HepG2 (cell line): ENCODE data around the gene DPY30. TPM values are rescaled to one million over a fixed set of nuclear protein-coding genes. Genes with fewer than 3 reads are reported as not detected.

Experiments used
- CBX1 ChIP-seq: IDR thresholded peaks from one replicate; pipeline ENCODE4 v1.6.1; 2016; ENCODE audit warnings: antibody characterized with exemption, low read depth
- CEBPB ChIP-seq: IDR thresholded peaks from 2 replicates; pipeline ENCODE4 v1.6.1; 2011; ENCODE audit warnings: low read depth, low read length, improper control_type of control experiment, borderline replicate concordance
- JDP2 ChIP-seq: sonication (generic); formaldehyde crosslinking; IDR thresholded peaks from 2 replicates; pipeline ENCODE4 v1.8.1; 2022; ENCODE audit warnings: missing genetic modification reagents, borderline replicate concordance
- KDM5A ChIP-seq: fragments of 200-600 bp; sonication (generic); IDR thresholded peaks from 2 replicates; pipeline ENCODE4 v1.7.0; 2018; ENCODE audit warnings: antibody characterized with exemption, mild to moderate bottlenecking, low read length, borderline replicate concordance
- MAZ ChIP-seq, 2 experiments: sonication (generic) in 1 of 2; formaldehyde crosslinking in 1 of 2; IDR thresholded peaks; 2 replicates each; pipeline versions ENCODE4 v1.5.0 to v1.6.1; 2012 to 2020; ENCODE audit warnings: low read depth in 2 of 2, mild to moderate bottlenecking in 2 of 2, borderline replicate concordance in 1 of 2, improper control_type of control experiment in 1 of 2, low read length in 1 of 2, missing genetic modification reagents in 1 of 2, moderate library complexity in 1 of 2
- NFYB ChIP-seq: sonication (generic); formaldehyde crosslinking; IDR thresholded peaks from 2 replicates; pipeline ENCODE4 v1.4.0; 2020; ENCODE audit warnings: missing genetic modification reagents
- PCBP1 ChIP-seq: fragments of 200-400 bp; formaldehyde crosslinking; IDR thresholded peaks from 2 replicates; pipeline ENCODE4 v1.6.1; 2017; ENCODE audit warnings: mild to moderate bottlenecking, low read depth, low read length, borderline replicate concordance
- SNRNP70 ChIP-seq: fragments of 200-400 bp; formaldehyde crosslinking; IDR thresholded peaks from 2 replicates; pipeline ENCODE4 v1.6.1; 2017; ENCODE audit warnings: mild to moderate bottlenecking, low read depth, low read length, moderate library complexity
- SRSF1 ChIP-seq: fragments of 200-400 bp; formaldehyde crosslinking; optimal IDR thresholded peaks from 2 replicates; pipeline ENCODE3; 2017; ENCODE audit warnings: mild to moderate bottlenecking, low read depth, low read length, moderate library complexity
- ZC3H13 ChIP-seq: sonication (generic); formaldehyde crosslinking; IDR thresholded peaks from 2 replicates; pipeline ENCODE4 v1.8.1; 2023; ENCODE audit warnings: mild to moderate bottlenecking, missing genetic modification reagents, moderate library complexity
- ZKSCAN1 ChIP-seq: fragments of 150-350 bp; IDR thresholded peaks from 2 replicates; pipeline ENCODE4 v1.6.1; 2014; ENCODE audit warnings: low read length
- ZNF180 ChIP-seq: sonication (generic); formaldehyde crosslinking; IDR thresholded peaks from 2 replicates; pipeline ENCODE4 v1.4.0; 2020; ENCODE audit warnings: low read depth, missing genetic modification reagents, borderline replicate concordance
- polyA plus RNA-seq, 8 experiments: library from polyadenylated mRNA; depleted of rRNA in 3 of 8; stranded (reverse) in 7 of 8; unstranded in 1 of 8; fragments of >200 nt; fragmentation: Illumina TruSeq in 4 of 8; extraction: Trizol in 4 of 8; gene quantifications; 2 replicates each; pipeline versions ENCODE4 v1.2.1 to v1.2.3, GENCODE V29; 2011 to 2016; ENCODE audit warnings: low read depth in 4 of 8, missing spikeins in 1 of 8, mixed read lengths in 1 of 8; ENCODE audit not compliant: insufficient read depth in 1 of 8
- total RNA-seq, 5 experiments: library from RNA; depleted of rRNA; stranded (reverse); fragments of >200 nt; fragmentation: Illumina TruSeq; extraction: Trizol; gene quantifications; 2 replicates each; pipeline ENCODE4 v1.2.3, GENCODE V29; 2016; ENCODE audit warnings: low read depth in 1 of 5
- TF ChIP-seq, protein P1 (sequence below): IDR thresholded peaks from 2 replicates; pipeline ENCODE4 v1.6.1; 2016
- TF ChIP-seq, protein P2 (sequence below): sonication (generic); formaldehyde crosslinking; IDR thresholded peaks from 2 replicates; pipeline ENCODE4 v1.9.0; 2021; ENCODE audit warnings: missing genetic modification reagents, borderline replicate concordance
- TF ChIP-seq, protein P3 (sequence below): sonication (generic); formaldehyde crosslinking; IDR thresholded peaks from 2 replicates; pipeline ENCODE4 v1.4.0; 2020; ENCODE audit warnings: missing genetic modification reagents
- TF ChIP-seq, protein P4 (sequence below): sonication (generic); formaldehyde crosslinking; IDR thresholded peaks from 2 replicates; pipeline ENCODE4 v1.4.0; 2020; ENCODE audit warnings: missing genetic modification reagents, borderline replicate concordance
- TF ChIP-seq, protein P5 (sequence below): sonication (generic); formaldehyde crosslinking; IDR thresholded peaks from 2 replicates; pipeline ENCODE4 v1.5.0; 2020; ENCODE audit warnings: mild to moderate bottlenecking, missing genetic modification reagents

The DPY30 gene
- total and polyA plus RNA-seq, 2 of the 13 experiments (the other 11 are each of a cell fraction or from before 2014, with no cell fraction given): 98.1 to 118 TPM

DNA sequence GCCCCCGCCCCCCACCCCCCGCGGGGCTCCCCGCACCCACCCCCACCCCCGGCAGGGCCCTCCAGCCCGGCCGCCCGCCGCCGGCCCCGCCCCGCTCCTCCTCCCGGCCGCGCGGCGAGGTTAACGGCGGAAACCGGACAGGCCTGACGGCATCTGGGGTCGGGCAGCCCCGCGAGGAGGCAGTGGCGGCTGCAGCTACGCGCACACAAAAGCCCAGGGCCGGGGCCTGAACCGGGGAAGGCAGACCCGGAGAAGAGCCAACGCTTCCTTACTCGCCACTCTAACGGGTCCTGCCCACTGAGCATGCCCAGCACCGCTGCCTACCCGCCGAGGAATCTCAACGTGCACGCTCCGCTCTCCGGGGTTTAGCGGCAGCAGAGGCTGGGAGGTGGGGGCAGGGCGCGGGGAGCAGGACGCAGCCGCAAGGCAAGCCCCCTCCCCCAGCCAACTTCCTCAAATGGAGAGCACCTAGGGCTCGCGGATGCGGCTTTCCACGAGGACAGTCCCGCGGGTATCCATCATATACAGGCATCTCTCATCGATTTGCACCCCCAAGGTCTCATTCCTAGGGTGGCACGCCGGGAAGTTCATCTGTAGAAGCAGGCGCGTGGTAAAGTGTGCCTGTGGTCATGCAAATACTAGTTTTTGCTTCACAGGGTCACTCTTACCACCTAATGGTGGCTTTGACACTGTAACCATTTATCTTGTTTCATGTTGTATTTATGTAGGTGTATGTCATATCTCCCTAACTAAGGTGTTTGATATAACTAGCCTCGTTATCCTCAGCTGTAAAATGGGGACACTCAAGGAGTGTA is 28.7 kb downstream of the DPY30 start, which contains the start of gene MEMO1 (continued):
- TF ChIP-seq, protein P1, sequence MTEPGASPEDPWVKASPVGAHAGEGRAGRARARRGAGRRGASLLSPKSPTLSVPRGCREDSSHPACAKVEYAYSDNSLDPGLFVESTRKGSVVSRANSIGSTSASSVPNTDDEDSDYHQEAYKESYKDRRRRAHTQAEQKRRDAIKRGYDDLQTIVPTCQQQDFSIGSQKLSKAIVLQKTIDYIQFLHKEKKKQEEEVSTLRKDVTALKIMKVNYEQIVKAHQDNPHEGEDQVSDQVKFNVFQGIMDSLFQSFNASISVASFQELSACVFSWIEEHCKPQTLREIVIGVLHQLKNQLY (CRISPR knock-in tag): peak; percentile 82
- TF ChIP-seq KDM5A: 0 out of 2 replicates have a peak, but pooled peaks have one; percentile 52
- TF ChIP-seq, protein P2, sequence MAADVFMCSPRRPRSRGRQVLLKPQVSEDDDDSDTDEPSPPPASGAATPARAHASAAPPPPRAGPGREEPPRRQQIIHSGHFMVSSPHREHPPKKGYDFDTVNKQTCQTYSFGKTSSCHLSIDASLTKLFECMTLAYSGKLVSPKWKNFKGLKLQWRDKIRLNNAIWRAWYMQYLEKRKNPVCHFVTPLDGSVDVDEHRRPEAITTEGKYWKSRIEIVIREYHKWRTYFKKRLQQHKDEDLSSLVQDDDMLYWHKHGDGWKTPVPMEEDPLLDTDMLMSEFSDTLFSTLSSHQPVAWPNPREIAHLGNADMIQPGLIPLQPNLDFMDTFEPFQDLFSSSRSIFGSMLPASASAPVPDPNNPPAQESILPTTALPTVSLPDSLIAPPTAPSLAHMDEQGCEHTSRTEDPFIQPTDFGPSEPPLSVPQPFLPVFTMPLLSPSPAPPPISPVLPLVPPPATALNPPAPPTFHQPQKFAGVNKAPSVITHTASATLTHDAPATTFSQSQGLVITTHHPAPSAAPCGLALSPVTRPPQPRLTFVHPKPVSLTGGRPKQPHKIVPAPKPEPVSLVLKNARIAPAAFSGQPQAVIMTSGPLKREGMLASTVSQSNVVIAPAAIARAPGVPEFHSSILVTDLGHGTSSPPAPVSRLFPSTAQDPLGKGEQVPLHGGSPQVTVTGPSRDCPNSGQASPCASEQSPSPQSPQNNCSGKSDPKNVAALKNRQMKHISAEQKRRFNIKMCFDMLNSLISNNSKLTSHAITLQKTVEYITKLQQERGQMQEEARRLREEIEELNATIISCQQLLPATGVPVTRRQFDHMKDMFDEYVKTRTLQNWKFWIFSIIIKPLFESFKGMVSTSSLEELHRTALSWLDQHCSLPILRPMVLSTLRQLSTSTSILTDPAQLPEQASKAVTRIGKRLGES (CRISPR knock-in tag): peak; percentile 88
- no peak for TF ChIP-seq ZNF180 (CRISPR knock-in tag)
- TF ChIP-seq PCBP1: 0 out of 2 replicates have a peak, but pooled peaks have one; percentile 68
- no peak for TF ChIP-seq SNRNP70
- TF ChIP-seq CEBPB: no peak
- peak; percentile 87 for TF ChIP-seq CBX1
- TF ChIP-seq, protein P3, sequence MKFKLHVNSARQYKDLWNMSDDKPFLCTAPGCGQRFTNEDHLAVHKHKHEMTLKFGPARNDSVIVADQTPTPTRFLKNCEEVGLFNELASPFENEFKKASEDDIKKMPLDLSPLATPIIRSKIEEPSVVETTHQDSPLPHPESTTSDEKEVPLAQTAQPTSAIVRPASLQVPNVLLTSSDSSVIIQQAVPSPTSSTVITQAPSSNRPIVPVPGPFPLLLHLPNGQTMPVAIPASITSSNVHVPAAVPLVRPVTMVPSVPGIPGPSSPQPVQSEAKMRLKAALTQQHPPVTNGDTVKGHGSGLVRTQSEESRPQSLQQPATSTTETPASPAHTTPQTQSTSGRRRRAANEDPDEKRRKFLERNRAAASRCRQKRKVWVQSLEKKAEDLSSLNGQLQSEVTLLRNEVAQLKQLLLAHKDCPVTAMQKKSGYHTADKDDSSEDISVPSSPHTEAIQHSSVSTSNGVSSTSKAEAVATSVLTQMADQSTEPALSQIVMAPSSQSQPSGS (CRISPR knock-in tag): peak; percentile 87
- TF ChIP-seq MAZ (IDR thresholded peaks at IDR 0.05; ENCODE audit: borderline replicate concordance, low read depth, low read length): peak; percentile 99
- TF ChIP-seq MAZ (CRISPR knock-in tag; IDR thresholded peaks at IDR 0.05; ENCODE audit: low read depth): peak; percentile 99
- TF ChIP-seq ZC3H13: peak; percentile 89; the same call in 1 of the 2 replicates
- TF ChIP-seq, protein P4, sequence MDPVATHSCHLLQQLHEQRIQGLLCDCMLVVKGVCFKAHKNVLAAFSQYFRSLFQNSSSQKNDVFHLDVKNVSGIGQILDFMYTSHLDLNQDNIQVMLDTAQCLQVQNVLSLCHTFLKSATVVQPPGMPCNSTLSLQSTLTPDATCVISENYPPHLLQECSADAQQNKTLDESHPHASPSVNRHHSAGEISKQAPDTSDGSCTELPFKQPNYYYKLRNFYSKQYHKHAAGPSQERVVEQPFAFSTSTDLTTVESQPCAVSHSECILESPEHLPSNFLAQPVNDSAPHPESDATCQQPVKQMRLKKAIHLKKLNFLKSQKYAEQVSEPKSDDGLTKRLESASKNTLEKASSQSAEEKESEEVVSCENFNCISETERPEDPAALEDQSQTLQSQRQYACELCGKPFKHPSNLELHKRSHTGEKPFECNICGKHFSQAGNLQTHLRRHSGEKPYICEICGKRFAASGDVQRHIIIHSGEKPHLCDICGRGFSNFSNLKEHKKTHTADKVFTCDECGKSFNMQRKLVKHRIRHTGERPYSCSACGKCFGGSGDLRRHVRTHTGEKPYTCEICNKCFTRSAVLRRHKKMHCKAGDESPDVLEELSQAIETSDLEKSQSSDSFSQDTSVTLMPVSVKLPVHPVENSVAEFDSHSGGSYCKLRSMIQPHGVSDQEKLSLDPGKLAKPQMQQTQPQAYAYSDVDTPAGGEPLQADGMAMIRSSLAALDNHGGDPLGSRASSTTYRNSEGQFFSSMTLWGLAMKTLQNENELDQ (CRISPR knock-in tag): peak; percentile 95
- TF ChIP-seq ZKSCAN1: no peak
- TF ChIP-seq JDP2 (CRISPR knock-in tag): peak; percentile 51; the same call in 1 of the 2 replicates
- TF ChIP-seq SRSF1: peak; percentile 97
- TF ChIP-seq NFYB (CRISPR knock-in tag): peak; percentile 43
- TF ChIP-seq, protein P5, sequence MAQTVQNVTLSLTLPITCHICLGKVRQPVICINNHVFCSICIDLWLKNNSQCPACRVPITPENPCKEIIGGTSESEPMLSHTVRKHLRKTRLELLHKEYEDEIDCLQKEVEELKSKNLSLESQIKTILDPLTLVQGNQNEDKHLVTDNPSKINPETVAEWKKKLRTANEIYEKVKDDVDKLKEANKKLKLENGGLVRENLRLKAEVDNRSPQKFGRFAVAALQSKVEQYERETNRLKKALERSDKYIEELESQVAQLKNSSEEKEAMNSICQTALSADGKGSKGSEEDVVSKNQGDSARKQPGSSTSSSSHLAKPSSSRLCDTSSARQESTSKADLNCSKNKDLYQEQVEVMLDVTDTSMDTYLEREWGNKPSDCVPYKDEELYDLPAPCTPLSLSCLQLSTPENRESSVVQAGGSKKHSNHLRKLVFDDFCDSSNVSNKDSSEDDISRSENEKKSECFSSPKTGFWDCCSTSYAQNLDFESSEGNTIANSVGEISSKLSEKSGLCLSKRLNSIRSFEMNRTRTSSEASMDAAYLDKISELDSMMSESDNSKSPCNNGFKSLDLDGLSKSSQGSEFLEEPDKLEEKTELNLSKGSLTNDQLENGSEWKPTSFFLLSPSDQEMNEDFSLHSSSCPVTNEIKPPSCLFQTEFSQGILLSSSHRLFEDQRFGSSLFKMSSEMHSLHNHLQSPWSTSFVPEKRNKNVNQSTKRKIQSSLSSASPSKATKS (CRISPR knock-in tag): no peak
